Stimulated activated CD4-positive, alpha-beta T cell treated with anti-CD3 and anti-CD28 coated beads, Interleukin-1b, Interleukin-23, amount 100 ng/mL, for 4 hours (primary cell): Measurements from ENCODE around the gene CLCN3.
"Not testable (repeated sequence)": the region's sequence is repeated elsewhere in the genome, so short reads cannot be mapped to it uniquely, and the experiment has no call there.

ENCODE experiments used
- DNase-seq, 2 donors: peaks; one replicate each; pipeline ENCODE4 v3.0.0-alpha.2; 2020; ENCODE audit warnings: low read depth in 2 of 2

The CLCN3 gene

GRCh38 chr4:169707958-169708643, 87.7 kb downstream of the CLCN3 start:
- no peak for DNase-seq

DNA sequence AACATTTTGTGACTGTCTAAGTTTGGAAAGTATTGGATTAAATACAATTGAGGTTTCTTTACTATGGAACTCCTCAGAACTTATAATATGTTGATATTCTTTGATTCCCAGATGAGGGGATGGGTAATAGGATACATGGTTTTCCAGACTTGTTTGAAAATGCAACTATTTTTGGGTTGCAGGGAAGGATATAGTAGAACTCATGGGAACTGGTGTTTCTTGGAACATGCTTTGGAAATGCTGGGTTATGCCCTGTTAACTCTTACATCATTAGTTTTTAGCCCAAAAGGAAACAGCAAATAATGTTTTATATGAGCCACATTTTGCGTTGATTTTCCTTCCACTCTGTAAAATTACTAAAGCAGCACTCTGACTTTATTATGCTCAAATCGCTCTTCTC, 95.4 kb downstream of the CLCN3 start:
- no peak for DNase-seq

DNA sequence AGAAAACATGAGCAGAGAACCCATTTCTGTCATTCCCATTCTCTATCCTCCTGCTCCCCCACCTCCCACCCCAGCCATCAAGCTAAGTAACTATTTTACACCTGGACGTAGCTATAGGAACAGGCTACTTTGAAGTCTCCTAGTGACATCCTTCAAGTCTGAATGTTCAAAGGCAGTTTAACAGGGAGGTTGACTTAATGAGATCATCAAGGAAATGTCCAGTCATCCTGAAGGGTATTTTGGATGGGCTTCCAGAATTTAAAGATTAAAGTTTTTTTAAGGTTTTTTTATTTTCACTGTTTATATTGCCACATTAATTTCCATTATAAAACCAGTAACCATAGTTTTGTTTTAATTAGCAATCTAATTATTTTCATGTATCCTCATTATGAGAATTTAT, 96.3 kb downstream of the CLCN3 start:
- no peak for DNase-seq

DNA sequence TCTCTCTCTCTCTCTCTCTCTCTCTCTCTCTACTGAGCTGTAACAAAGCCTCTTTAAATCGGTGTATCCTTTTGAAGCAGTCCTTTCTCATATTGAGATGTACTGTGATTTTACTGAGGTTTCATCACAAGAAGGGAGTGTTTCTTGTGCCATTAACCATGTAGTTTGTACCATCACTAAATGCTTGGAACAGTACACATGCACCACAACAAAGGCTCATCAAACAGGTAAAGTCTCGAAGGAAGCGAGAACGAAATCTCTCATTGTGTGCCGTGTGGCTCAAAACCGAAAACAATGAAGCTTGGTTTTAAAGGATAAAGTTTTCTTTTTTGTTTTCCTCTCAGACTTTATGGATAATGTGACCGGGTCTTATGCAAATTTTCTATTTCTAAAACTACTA, 100.2 kb downstream of the CLCN3 start:
- no peak for DNase-seq

DNA sequence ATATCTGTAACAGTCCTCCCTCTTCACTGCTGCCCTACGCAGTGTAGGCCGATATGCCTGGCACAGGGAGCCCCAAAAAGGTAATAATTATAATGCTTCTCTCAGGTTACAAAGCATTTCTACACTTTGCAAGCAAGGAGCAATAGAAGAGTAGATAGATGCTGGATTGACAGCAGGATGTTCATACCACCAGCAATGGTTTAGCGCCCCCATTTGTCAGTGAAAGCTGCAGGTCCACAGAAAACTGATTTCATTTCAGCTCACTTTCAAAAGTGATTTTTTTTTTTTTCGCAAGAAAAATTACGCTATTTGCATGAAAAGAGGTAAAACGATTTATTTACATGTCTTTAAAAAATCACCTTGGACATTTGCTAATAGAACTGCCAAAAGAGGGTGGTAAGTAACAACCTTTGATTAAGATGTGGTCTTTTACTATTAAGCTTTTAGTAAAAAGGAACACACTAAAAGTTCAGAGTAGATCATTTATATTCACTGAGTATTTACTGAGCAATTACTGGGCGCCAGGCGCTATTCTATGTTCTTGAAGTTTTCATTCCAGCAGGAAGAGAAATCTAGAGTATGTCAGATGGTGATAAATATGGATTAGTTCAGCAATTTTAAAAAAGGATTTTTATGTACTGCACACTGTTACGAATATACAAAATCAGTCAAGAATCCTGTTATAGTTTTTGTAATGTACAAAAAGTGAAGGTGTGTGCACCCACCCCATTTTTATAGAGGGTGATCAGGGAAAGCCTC, 103.0 kb downstream of the CLCN3 start:
- no peak for DNase-seq

- no peak for DNase-seq
These were observed 103.9 kb downstream of the CLCN3 start for GRCh38 chr4:169724260-169724659.

- DNase-seq = no peak
These were observed 107.2 kb downstream of the CLCN3 start for GRCh38 chr4:169727616-169728015.

DNA sequence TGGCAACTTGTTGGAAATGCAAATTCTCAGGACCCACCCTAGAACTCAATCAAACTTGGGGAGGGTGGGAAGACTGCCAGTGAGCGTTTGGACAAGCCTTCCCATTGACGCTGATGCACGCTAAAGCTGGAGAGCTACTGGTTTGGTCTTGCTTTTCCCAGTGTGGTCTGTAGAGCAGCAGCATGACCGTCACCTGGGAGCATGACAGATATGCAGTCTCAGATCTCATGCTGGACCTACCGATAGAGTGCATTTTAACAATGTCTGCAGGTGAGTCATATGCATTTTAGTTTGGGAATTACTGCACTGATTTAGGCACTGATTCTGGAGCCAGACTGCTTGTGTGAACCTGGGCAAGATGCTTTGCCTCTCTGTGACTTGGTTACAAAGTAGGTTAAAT, 110.2 kb downstream of the CLCN3 start:
- DNase-seq = no peak

GRCh38 chr4:169738604-169739003, 118.2 kb downstream of the CLCN3 start:
- not testable (repeated sequence) for DNase-seq

DNA sequence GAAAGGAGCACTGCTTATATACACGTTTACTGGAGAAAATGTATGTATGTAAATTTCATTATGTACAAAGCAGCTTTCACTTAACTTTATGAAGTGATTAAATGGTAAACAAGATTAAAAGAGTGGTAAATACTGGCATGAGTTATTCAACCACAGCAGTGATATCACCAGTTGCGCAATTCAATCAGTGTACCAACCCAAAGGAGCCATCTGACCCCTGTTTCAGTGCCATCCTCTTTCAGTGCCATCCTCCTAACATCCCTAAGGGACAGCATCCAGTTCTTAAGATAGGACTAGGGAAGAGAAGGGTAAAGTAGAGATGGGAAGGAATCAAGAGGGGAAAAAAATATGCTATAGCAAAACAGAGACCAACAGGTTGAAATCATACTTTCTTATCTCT, 121.2 kb downstream of the CLCN3 start:
- DNase-seq = no peak

- DNase-seq = no peak
These were observed 124.2 kb downstream of the CLCN3 start for GRCh38 chr4:169744601-169745000.

DNA sequence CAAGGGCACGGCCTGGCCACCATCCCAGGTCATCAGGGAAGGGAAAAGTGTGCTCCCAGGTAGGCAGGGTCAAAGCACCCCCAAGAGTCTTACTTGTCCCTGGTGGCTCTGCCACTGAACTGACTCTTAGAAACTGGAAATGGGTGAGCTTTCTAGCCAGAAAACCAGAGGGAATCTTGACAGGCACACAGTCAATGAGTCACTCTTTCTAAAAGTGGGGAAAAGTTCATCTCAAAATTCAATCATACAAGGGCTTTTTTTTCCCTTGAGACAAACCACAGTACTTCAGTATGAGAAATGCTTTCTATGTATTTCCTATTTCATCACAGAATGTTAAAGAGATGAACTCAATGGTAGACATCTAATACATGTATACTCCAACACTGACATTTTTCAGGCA, 124.9 kb downstream of the CLCN3 start:
- DNase-seq = no peak

DNA sequence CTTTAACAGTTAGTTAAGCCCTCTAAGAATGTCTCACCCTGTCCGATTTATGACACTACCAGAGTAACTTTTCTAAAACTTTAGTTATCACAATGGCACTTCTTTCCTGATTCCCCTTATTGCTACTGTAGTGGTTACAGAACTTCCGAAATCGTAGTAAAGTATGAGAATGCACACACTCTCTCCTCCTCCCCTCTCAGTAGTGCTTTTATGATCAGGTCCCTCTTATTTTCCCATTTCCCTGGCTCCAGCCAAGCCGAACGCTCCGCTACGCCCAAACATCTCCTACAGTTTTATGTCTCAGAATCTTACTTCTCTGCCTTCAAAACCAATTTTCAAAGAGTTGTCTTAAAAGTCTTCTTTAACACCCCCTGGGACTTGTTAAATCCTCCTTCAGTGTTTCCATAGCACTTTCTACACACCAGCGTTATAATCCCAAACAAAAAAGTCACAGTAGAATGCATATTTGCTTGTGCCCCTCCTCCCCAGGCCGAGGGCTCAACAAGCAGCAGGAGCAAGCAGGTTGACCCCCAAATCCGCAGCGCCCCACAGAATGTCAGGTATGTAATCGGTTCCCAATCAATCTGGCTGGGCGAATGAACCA, 136.7 kb downstream of the CLCN3 start:
- DNase-seq = no peak

DNA sequence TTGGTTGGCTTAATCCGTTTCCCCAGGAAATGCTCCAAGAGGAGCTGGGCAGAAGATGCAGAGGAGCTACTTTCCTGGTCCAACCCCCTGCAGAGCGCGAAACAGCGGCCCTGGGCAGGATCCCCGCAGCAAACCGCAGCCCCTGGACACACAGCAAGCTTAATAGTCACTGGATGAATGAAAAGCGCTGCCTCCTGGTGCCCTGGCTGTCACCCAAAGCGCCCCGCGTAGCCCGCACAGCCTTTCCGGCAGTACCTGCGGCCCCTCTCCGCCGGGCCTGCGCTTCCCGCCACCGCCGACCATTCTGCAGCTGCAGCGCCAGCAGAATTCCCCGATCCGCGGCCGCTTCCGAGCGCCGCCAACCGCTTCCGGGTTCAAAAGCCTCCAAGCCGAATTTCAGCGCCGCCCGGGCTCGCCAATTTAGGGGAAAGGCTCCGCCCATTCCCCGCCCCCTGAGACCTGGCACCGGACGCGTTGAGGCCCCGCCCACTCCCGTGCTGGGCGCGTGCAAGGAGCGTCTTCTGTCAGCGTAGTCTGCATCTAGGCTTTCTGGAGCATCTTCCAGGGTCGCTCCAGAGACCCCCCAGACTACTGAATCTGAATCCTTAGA, 137.3 kb downstream of the CLCN3 start, which contains the start of gene HPF1:
HPF1 (minus strand) TSS at position 370 of the 610 bp plus-strand sequence; CDS start at position 303, 67 bp downstream.
- peak; percentile 91 to 98 for DNase-seq

DNA sequence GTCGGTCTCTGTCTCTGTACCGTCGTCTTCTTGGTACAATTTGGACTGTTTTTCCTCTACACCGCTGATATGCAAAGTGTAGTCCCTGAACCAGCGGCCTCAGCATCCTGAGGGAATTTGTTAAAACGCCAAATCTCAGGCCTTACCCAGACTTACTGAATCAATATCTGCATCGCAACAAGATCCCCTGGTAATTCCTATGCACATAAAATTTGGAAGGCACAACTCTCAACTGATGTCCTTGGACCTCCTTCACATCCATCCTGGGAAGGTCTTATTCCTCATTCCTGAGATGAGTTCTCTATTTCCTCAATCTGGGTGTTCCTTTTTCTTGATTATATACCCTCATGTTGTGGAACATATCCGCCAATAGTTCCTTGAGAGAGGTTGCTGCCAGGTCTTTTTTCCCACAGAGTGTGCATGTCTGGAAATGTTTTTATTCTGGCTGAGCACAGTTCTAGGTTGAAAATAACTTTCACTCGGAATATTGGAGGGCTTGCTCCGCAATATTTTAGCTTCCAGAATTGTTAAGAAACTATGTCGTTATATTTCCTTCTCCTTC, 138.1 kb downstream of the CLCN3 start:
- no peak for DNase-seq

GRCh38 chr4:169761846-169762245, 141.5 kb downstream of the CLCN3 start:
- DNase-seq = no peak

DNA sequence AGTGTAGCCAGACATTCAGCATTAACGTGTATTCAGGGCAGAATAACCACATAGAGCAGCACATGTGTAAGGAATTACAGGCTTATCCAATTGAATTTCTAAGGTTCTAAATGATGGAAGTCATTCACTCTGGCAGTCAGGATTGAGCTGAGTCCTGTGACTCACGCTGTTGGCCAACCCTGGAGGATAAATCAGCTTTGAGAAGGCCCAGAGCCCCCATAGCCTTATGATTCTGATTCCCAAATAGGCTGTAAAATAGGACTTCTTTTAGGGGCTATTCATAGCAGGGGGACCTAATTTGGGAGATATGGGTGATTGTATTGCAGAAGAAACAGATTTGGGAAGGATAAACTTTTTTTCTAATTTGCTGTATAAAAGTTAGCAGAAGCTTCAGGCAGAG, 145.5 kb downstream of the CLCN3 start:
- DNase-seq = no peak

GRCh38 chr4:169766741-169767140, 146.4 kb downstream of the CLCN3 start:
- DNase-seq = no peak

GRCh38 chr4:169768385-169768784, 148.0 kb downstream of the CLCN3 start:
- DNase-seq = no peak

- DNase-seq = no peak
These were observed 150.0 kb downstream of the CLCN3 start for GRCh38 chr4:169770416-169770815.

GRCh38 chr4:169771556-169772080, 151.2 kb downstream of the CLCN3 start:
- DNase-seq = not testable (repeated sequence)
